GM18511 (cell line): Measurements from ENCODE around the gene BCL2A1.
"Not testable (repeated sequence)": the region's sequence is repeated elsewhere in the genome, so short reads cannot be mapped to it uniquely, and the experiment has no call there.

Source experiments
- ATAC-seq: cut with Tn5 transposase; IDR thresholded peaks from one replicate; pipeline ENCODE4 v1.9.1; 2021; ENCODE audit warnings: mild to moderate bottlenecking, moderate library complexity; ENCODE audit not compliant: unreplicated experiment

The BCL2A1 gene

DNA sequence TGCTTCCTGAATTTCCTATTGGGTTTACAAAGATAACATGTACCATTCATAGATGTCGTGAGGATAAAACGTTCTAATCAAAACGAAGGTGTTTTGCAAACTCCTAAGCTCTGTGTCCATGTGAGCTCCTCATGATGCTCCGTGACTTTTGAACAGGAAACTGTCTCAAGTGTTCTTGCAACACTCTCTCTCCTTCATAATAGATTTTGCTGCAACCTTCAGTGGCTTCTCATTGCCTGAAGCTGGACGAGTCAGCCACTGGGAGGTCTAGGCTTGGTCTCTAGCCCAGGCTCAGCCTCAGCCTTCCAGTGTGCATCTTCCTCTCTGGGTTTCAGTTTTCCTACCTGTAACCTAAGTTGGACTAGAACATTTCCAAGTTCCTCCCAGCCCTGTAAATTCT is 18.7 kb upstream of the BCL2A1 start:
- no peak for ATAC-seq

DNA sequence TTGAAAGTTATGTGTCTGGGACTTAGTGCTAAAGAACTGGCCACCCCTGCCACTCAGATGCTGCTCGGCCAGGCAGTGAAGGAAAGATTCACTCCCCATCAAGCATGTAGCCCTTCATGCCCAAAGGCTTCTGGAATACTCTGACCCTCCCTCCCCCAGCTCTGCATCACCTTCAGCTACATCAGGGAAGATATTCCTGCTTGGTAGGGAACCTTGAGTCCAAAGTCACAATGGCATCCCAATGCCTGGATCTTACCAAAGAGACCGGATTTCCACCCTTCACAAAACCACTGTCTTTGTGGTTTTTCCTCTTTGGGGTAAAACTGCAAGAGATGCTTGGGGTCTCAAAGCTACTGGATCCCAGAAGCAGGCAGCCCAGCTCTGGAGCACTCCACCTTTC is 18.2 kb upstream of the BCL2A1 start:
- ATAC-seq = no peak

DNA sequence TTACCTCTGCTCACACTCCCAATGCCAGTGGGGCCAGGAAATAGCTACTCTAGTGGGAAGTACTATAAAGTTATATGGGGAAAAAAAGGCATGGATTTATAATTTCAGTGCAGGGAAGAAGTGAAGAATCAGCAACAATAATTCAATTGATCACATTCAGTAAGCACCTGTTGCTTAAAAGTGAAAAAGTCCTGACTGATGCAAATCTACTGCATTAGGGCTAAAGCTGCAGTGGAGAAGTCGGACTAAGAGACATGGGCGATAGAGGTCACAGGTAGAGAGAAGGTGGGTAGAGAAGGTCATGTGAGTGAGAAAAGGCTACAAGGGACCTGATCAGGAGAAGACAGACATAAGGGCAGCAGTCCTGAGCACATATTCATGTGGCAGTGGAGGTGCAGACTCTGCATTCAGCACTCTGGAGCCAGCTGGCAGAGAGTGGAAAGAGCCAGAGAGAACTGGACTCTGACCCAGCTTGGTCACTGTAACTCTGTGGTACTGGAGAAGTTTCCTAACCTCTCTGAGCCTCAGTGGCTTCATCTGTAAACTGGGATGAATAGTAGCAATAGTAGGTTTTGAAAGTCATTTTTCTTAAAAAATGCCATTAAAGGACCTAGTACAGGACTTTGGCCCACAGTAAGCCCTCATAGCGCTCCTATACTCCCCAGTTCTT is 17.6 kb upstream of the BCL2A1 start:
- ATAC-seq = no peak

DNA sequence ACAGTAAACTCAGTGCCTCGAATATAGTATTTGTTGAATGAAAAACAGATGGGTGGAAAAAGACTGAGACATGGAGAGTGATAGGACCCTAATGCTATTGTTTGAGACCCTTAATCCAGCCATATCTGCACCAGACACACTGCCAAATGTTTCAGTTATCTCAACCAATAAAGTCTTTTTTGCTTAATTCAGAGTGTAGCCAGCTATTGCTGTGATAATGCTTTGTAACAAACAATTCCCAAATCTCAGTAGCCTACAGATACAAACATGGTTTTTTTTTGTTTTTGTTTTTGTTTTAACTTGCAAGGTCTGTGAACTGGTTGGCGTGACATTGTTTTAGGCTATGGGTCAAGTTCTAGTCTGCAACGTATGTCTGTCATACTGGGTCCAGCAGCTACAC is 17.0 kb upstream of the BCL2A1 start:
- no peak for ATAC-seq

DNA sequence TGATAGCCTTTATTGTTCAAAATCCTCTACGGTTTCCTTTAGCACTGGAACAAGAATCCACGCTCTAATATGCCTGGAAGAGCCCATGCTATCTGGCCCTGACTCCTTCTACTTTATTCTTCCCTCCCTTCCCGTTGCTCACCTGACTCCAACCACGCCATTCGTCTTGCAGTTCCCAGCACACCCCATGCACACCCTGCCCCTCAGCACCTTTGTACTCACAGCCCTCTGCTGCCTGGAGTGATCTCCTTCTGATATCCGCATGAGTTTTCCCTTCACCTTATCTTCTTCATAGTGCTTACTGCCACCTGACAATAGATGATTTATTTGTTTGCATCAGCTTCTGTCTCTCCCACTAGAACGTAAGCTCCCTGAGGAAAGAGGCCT is 16.6 kb upstream of the BCL2A1 start:
- ATAC-seq = no peak

DNA sequence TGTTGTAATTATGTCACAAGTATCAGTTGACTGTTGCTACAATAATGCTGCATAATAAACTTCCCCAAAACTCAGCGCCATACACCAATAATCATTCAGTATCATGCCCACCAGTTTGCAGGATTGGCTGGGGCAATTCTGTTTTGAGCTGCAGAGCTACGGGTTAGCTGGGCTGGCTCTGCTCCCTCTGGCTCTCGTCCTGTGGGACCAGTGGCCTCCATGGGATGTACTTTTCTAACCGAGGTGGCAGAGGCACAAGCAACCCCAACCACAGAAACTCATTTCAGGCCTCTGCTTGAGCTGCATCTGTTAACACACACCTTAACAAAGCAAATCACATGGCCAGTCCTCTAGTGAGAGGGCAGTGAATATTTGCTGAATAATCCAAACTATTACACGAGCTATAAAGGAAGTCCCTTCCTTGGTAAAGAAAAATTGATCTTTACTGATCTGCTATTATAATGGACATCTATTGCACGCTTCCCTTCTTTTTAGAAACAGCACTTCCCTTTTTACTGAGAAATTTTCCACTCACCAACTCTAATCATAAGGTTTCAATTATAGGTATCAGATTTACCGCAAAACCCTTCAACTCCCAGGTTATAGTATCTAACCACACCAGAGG is 10.9 kb upstream of the BCL2A1 start:
- peak; percentile 39 for ATAC-seq

DNA sequence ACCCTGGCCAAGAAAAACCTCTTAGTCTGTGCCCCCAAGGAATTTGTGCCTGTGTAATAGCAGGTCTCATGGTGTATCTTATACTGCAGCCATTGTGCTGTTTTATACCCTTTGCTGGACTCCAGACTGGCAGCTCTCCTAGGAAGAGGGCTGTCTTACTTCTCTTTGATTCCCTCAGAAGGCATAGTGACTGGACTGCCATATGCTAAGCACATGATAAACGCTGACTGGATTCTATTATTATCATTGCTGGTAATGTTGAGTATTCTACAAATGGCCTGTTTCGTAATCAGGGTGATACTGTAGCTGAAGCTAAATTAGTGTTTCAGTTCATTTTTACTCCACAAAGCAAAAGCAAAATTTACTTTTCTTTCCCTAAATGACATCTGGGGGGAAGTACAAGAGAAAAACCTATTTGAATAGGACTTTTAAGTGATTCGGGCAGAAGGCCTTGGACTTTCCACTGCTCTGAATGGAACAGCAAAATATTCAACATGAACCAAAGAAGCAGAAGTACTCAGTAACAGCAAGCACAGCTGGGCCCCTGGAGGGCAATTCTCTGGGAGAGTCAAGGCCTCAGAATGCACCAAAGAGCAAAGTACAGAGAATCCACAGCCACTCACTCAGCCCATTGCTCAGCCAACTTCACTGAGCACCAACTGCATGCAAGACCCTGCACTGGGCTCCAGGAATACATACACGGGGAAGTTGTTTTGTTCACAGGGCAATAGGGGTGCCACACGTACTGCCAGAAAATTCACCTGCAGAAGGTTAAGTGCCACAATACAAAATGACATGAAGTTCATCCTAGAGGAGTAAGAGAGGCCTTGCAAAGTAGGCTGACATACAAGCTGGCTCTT is 7.9 kb upstream of the BCL2A1 start:
- ATAC-seq = peak; percentile 76

DNA sequence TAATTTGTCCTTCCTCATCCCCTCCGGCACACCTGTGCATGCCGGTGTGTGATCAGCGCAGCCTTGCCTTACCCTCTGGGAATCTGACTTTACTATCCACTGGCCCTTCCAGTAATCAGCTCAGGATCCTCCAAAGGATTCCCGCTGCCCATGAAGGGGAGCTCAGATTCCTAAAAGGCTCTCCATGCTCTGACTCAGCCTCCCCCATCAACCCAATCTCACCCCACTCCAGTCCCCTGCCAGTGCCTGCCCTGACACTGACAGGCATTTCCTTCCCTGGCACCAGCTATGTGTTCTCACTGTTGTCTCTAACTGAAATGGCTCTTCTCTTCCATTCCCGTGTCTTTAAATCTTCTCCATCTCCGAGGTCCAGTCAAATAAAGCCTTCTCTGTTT is 7.3 kb upstream of the BCL2A1 start:
- no peak for ATAC-seq

DNA sequence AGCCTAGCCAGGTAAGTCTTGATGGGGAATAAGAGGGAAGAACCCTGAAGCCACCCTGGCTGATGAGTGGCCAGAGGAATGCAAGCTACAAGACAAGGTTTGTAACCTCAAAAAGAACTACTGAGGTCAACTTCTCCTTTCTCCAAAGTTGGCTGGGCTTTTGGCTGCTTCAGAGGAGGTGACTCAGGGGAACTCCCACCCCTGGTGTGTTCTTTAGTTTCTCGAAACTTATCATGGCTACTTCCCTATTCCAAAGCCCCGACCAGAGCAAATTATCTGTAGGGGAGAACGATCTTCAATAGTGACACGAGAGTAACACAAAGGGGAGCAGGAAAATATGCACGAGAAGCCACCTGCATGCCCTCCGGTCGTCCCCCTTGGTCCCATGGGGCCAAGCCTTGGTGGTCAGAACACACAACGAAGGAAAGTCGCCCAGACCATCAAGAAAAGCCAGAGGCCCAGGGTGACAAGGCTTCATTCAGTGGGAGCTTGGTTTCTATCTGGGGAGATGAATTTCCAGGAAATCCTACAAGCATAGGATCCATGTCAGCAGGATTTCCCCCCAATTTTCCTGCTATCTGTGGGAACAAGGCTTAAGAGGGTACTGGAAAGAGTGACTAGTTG is 6.5 kb upstream of the BCL2A1 start:
- peak; percentile 53 for ATAC-seq

DNA sequence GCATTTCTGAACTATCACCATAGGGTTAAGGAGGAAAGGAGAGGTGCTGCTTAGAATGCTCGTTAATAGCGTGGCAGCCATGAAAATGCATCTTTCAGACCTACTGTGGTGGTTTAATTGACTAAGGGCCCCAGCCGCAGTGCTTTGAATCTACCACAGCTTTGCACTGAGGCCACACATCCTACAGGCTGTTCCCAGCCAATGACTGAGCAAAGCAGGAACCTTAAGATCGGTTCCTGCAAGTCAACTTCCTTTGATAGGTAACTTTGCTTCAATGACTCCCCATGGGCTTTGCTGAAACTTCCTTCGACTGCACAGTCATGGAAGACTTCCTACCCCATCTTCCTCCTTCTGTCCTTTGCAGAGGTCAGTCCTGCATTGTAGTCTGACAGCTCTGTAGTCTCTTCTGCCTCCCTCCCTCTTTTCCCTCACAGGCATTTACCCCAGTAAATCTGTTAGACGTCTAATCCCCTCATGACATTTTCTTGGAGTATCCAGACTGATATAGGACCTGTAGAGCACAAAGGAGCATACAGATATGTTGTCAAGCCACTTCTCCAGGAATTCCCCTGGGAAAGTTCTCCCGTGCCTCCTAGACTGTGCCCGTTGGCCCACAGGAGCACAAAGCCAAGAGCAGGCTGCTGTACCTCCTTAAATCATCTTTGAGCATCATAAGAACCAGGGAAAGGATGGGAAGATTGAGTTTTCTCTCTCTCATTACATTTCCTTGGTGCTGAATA is 2.6 kb upstream of the BCL2A1 start:
- ATAC-seq = no peak

DNA sequence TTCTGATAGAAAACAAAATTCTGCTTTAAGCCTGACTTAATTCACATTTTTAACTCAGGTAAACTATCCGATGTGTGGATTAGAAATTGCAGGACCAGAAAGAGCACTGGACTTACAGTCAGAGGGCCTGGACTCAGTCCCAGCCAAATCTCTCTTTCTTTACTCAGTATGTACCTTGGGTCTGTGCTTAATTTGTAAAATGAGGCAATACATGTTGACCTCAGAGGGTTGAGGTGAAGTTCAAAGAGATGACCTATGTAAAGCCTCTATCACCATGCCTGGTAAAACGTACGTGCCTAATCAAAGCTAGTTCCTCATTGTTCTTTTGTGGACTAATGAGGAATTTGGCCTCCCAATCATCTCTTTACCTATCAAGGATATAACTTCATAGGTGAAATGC is 1.9 kb upstream of the BCL2A1 start:
- ATAC-seq = no peak

DNA sequence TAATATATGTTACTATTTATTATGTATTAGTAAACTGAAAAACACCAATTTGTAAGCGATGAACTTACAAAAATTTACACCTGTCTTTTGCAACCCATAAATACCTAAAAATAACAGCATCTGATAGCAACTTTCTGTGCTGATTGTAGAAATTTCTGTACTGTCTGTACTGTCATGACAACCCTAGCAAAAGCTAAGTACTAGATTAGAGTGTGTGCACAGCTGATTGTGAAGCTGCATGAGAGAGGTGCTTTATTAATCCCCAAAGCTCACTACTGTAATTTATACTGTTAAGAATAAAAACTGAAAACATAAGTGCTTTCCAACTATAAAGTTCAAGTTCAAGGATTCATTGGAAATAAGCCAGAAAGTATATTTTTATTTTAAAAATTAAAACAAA is 815 bp downstream of the BCL2A1 start:
- ATAC-seq = no peak

DNA sequence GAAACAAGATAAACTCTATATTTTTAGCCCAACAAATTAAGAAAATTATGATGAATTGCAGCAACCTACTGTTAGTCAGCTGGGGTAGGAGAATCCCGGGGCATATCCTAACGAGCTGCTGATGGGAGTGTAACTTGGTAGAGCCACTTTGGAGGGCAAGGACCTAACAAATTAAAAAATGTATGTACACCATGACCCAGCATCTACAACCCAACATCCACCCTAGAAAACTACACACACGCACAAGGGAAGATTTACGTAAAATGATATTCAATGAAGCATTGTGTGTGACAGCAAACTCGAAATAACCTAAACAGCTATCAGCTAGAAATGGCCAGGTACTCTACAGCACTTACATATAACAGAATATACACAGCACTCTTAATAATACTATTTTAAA is 1.9 kb downstream of the BCL2A1 start:
- no peak for ATAC-seq

DNA sequence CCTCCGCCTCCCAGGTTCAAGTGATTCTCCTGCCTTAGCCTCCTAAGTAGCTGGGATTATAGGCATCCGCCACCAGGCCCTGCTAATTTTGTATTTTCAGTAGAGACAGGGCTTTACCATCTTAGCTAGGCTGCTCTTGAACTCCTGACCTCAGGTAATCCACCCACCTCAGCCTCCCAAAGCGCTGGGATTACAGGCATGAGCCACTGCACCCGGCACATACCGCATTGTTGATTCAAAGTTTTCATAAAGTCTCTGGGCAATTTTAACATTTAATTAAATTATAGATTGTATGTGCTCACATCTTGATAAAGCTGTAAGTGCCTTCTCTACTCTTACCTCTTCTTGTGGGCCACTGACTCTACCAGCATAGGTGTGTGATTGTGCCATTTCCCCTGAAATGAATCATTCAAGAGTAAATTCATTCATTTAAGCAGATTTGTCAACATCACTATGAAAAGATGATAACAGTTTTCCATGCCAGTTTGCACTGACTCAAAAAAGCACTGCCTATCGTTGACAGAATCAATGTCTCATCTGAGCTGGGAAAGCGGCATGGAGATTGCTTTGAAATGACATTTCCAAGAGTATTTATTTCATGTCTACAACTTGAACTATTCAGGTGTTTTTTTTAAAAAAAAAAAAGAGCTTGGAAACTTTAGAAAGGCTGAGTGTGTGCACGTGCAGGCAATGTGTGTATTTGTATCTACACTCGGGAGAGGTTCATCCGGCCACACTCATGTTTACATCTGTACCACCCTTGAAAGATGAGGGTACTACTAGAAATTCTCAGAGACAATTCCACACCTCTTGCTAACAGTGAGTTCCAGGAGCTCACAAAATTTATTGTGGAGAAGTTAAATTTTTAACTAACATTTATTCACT is 3.5 kb downstream of the BCL2A1 start:
- ATAC-seq = no peak

DNA sequence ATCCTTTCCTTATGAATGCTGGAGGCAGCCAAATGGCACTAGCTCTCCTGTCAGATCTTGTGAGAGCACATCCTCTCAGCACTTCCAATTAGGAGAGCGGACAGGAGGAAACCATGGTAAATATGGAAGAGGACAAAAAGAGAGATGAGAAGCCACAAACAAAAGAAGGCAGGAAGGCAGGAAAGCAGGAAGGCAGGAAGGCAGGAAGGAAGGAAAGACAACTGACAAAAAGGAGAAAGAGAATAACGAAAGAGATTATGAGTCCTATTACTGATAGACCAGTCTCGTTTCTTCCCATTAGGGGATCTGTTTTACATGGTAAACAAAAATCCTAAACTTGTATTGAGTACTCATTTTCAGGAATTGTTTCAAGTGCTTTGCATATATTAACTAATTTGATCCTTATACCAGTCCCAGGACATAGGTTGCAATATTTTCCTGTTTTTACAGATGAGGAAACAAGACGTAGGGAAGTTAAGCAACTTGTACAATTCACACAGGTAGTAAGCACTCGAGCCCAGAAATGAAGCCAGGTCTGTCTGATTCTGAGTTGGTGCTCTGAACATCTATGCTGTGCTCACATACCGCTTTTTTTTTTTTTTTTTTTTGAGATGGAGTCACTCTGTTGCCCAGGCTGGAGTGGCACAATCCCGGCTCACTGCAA is 4.2 kb downstream of the BCL2A1 start:
- no peak for ATAC-seq

DNA sequence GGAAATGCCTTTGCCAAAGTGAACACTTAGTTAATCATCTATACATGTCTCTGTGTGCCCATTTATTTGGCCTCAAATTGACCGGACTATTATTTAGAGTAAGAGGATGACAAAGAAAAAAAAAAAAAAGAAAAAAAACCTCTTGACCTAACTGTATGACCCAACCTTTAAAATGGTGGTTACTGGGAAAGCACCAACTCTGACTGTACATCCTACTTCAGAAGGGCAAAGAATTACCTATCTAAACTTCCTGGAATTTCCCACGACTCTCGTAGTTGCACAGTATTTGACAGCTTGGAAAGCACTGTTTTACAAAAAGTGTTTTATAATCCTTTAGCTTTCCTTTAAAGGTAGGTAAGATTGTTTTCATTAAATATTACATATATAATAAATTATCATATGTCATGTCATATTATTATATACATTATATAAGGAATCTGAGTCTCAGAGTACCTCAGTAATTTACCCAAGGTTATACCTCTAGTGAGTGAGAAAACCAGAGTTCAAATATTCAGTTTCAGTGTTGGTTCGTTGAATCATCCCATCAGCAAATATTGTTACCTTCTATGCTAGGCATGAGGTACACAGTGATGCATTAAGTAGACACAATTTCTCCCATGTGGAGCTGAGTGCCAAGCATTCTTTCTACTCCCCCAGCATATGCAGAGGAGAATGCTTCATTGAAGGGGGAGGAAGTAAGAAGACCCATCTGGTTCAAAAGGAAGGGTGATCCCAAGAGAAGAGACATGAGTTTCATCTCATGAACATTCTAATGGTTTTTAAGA is 5.0 kb downstream of the BCL2A1 start:
- no peak for ATAC-seq

DNA sequence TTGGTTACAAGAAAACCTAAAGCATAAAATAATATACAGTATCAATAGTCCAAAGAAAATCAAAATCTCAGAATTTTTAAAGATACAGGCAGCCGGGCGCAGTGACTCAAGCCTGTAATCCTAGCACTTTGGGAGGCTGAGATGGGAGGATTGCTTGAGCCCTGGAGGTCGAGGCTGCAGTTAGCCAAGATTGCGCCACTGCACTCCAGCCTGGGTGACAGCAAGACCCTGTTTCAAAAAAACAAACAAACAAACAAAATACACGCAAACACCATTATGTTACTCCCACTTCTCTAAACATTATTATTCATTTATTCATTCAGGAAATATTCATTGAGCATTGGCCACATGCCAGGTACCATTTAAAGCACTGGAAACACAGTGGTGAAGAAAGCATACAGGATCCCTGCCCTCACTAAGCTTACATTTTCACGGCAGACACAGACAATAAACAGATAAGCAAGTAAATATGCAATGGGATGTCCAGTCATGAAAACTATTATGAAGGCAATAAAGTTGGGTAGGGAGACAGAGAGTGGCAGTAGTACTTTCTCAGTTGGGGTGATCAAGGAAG is 6.7 kb downstream of the BCL2A1 start:
- no peak for ATAC-seq

DNA sequence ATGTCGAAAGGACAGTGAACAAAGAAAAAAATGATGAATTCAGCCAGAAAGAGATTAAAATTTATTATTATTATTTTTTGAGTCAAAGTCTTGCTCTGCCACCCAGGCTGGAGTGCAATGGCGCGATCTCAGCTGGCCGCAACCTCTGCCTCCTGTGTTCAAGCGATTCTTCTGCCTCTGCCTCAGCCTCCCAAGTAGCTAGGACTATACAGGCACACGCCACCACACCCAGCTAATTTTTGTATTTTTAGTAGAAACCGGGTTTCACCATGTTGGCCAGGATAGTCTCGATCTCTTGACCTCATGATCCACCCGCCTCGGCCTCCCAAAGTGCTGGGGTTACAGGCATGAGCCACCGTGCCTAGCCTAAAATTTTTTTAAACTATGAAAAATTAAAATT is 8.1 kb downstream of the BCL2A1 start:
- not testable (repeated sequence) for ATAC-seq
